IMR-90 (cell line): ENCODE results near the gene ZNF778. TPM values are rescaled to one million over a fixed set of nuclear protein-coding genes. Genes with fewer than 3 reads are reported as not detected.
"Not testable (repeated sequence)": the region's sequence is repeated elsewhere in the genome, so short reads cannot be mapped to it uniquely, and the experiment has no call there.

Source experiments
- ATAC-seq: fragments of 200-7000 bp; cut with Tn5 transposase; 2 replicates; pipeline ENCODE4 v1.9.1; 2020; ENCODE audit warnings: low read depth, mild to moderate bottlenecking, moderate library complexity
- BruUV-seq: library from RNA; stranded (reverse); fragments of 400-500 nt; replicated peaks from 2 replicates; lab custom pipeline; 2021; lab: Mats Ljungman, UMichigan
- CTCF ChIA-PET: fragments of 300-600 bp; formaldehyde crosslinking; extraction: SDS; loops from one replicate; lab custom pipeline; 2021; ENCODE audit warnings: antibody characterized with exemption; lab: Yijun Ruan, JAX
- POLR2A ChIA-PET: fragments of 300-600 bp; sonication (Branson Sonifier 250); formaldehyde crosslinking; loops from one replicate; lab custom pipeline; 2022; ENCODE audit warnings: antibody characterized with exemption; ENCODE audit not compliant: unreplicated experiment; lab: Charles Lee
- DNase-seq: peaks from one replicate; pipeline ENCODE4 v3.0.0; 2013
- H2AFZ ChIP-seq: replicated peaks from 2 replicates; pipeline ENCODE3; 2013; ENCODE audit warnings: low read length, mild to moderate bottlenecking; ENCODE audit not compliant: poor library complexity
- H2AK5ac ChIP-seq: 2 replicates; pipeline ENCODE4 v1.6.1; 2013; ENCODE audit warnings: low read depth, low read length, inconsistent platforms
- H2AK9ac ChIP-seq: replicated peaks from 2 replicates; pipeline ENCODE3; 2013; ENCODE audit warnings: mild to moderate bottlenecking, low read depth, low read length, moderate library complexity; ENCODE audit not compliant: poor library complexity
- H2BK120ac ChIP-seq: 2 replicates; pipeline ENCODE4 v1.6.1; 2013; ENCODE audit warnings: low read depth, low read length, inconsistent platforms
- H2BK15ac ChIP-seq: 3 replicates; pipeline ENCODE4 v1.6.1; 2013; ENCODE audit warnings: low read depth, low read length, inconsistent platforms
- H2BK20ac ChIP-seq: 2 replicates; pipeline ENCODE4 v1.6.1; 2013; ENCODE audit warnings: low read depth, mild to moderate bottlenecking, inconsistent platforms, low read length, moderate library complexity
- H2BK5ac ChIP-seq: 2 replicates; pipeline ENCODE4 v1.6.1; 2013; ENCODE audit warnings: mild to moderate bottlenecking, low read depth, low read length, inconsistent platforms; ENCODE audit not compliant: poor library complexity, severe bottlenecking
- H3K14ac ChIP-seq: replicated peaks from 2 replicates; pipeline ENCODE4 v1.6.1; 2013; ENCODE audit warnings: low read depth, low read length, inconsistent platforms
- H3K18ac ChIP-seq: 2 replicates; pipeline ENCODE4 v1.6.1; 2013; ENCODE audit warnings: low read depth, low read length, control low read depth
- H3K23ac ChIP-seq: 2 replicates; pipeline ENCODE4 v1.6.1; 2013; ENCODE audit warnings: low read depth, low read length, inconsistent platforms
- H3K27ac ChIP-seq: 2 replicates; pipeline ENCODE4 v1.5.1; 2013; ENCODE audit warnings: mild to moderate bottlenecking, control low read depth, low read length; ENCODE audit not compliant: insufficient read depth
- H3K27me3 ChIP-seq: 2 replicates; pipeline ENCODE4 v1.6.1; 2013; ENCODE audit warnings: low read length; ENCODE audit not compliant: control insufficient read depth, insufficient read depth
- H3K36me3 ChIP-seq: 2 replicates; pipeline ENCODE4 v1.6.1; 2013; ENCODE audit warnings: low read length, mixed read lengths; ENCODE audit not compliant: control insufficient read depth, insufficient read depth
- H3K4ac ChIP-seq: 2 replicates; pipeline ENCODE4 v1.6.1; 2013; ENCODE audit warnings: low read depth, low read length, inconsistent platforms
- H3K4me1 ChIP-seq: 2 replicates; pipeline ENCODE4 v1.6.1; 2013; ENCODE audit warnings: low read length, mixed read lengths; ENCODE audit not compliant: control insufficient read depth, insufficient read depth
- H3K4me2 ChIP-seq: 2 replicates; pipeline ENCODE4 v1.6.1; 2013; ENCODE audit warnings: low read depth, mild to moderate bottlenecking, control low read depth, low read length, moderate library complexity
- H3K4me3 ChIP-seq: 2 replicates; pipeline ENCODE4 v1.5.1; 2013; ENCODE audit warnings: low read depth, mild to moderate bottlenecking, control low read depth, low read length, moderate library complexity; ENCODE audit not compliant: insufficient read depth
- H3K56ac ChIP-seq: 2 replicates; pipeline ENCODE4 v1.6.1; 2013; ENCODE audit warnings: low read length, inconsistent platforms; ENCODE audit not compliant: insufficient read depth; ENCODE audit errors: extremely low read depth
- H3K79me1 ChIP-seq, 2 experiments: 2 replicates each; pipeline ENCODE4 v1.6.1; 2013; ENCODE audit warnings: low read length in 2 of 2, inconsistent platforms in 1 of 2, low read depth in 1 of 2
- H3K9ac ChIP-seq: 2 replicates; pipeline ENCODE4 v1.6.1; 2013; ENCODE audit warnings: low read depth, low read length, control low read depth
- H3K9me1 ChIP-seq: 2 replicates; pipeline ENCODE4 v1.6.1; 2013; ENCODE audit warnings: low read length, inconsistent platforms; ENCODE audit not compliant: insufficient read depth
- H3K9me3 ChIP-seq: 2 replicates; pipeline ENCODE4 v1.6.1; 2013; ENCODE audit warnings: low read length; ENCODE audit not compliant: control insufficient read depth, insufficient read depth
- H4K20me1 ChIP-seq: 2 replicates; pipeline ENCODE4 v1.6.1; 2013; ENCODE audit warnings: low read length, inconsistent platforms; ENCODE audit not compliant: insufficient read depth
- H4K5ac ChIP-seq: 2 replicates; pipeline ENCODE4 v1.6.1; 2013; ENCODE audit warnings: mild to moderate bottlenecking, low read depth, low read length, control low read depth
- H4K8ac ChIP-seq, 2 experiments: 2 replicates each; pipeline ENCODE4 v1.6.1; 2013; ENCODE audit warnings: low read depth in 2 of 2, low read length in 2 of 2, control low read depth in 1 of 2, inconsistent platforms in 1 of 2
- H4K91ac ChIP-seq: 2 replicates; pipeline ENCODE4 v1.6.1; 2013; ENCODE audit warnings: low read depth, low read length, inconsistent platforms; ENCODE audit not compliant: insufficient read depth
- WGBS, 2 experiments: methylation state at CpG; one replicate each; pipeline versions ENCODE4 v1.1.5 to v1.1.7; 2013; ENCODE audit warnings: missing lambda C conversion rate in 2 of 2; ENCODE audit not compliant: insufficient read length in 1 of 2; ENCODE audit errors: extremely low coverage in 2 of 2; 5-methylcytosine and 5-hydroxymethylcytosine counted together
- dilution Hi-C: fragments of 300-500 bp; cut with HindIII; formaldehyde crosslinking; loops from one replicate; pipeline ENCODE4 v1.14.3; 2018; ENCODE audit warnings: low sequenced_read_pairs; ENCODE audit not compliant: unreplicated experiment
- in situ Hi-C: fragments of 300-500 bp; cut with MboI; formaldehyde crosslinking; loops from 3 replicates; pipeline ENCODE4 v1.14.3; 2019; ENCODE audit warnings: low sequenced_read_pairs, inconsistent platforms, mixed read lengths
- intact Hi-C: fragments of 100-400 bp; cut with micrococcal nuclease; formaldehyde crosslinking; loops from 2 replicates; pipeline ENCODE4 v1.10.0; 2022
- polyA plus RNA-seq, 3 experiments: library from polyadenylated mRNA; depleted of rRNA; stranded (reverse); fragments of >200 nt; gene quantifications; 2 replicates each; pipeline ENCODE4 v1.2.3, GENCODE V29; 2012; ENCODE audit warnings: low replicate concordance in 1 of 3
- total RNA-seq: library from RNA; depleted of rRNA; stranded (reverse); fragments of >200 nt; gene quantifications from 2 replicates; pipeline ENCODE4 v1.2.3, GENCODE V29; 2012

Gene ZNF778
- total and polyA plus RNA-seq, 2 of the 4 experiments (the other 2 are of a cell fraction), result 5.6 to 9.9 TPM

- dilution Hi-C loops, H3K56ac ChIP-seq, POLR2A ChIA-PET, H2BK15ac ChIP-seq, H2BK120ac ChIP-seq, H2BK20ac ChIP-seq, H3K4ac ChIP-seq, H3K27ac ChIP-seq, H3K23ac ChIP-seq, H4K91ac ChIP-seq, intact Hi-C loops, H3K4me2 ChIP-seq, BruUV-seq, in situ Hi-C loops, H3K4me3 ChIP-seq, H2AK9ac ChIP-seq, H3K9me1 ChIP-seq, H3K9ac ChIP-seq, CTCF ChIA-PET, ATAC-seq, H3K27me3 ChIP-seq, DNase-seq, H3K18ac ChIP-seq, H2BK5ac ChIP-seq, H3K4me1 ChIP-seq, H4K5ac ChIP-seq, H4K8ac ChIP-seq, H3K14ac ChIP-seq, H2AFZ ChIP-seq, H2AK5ac ChIP-seq, H3K9me3 ChIP-seq: not testable (repeated sequence)
- Histone ChIP-seq H4K20me1 (peaks cover 25% of the 10 kb centered on the region), H3K79me1 (peaks cover 14 to 51% of the 10 kb centered on the region in 2 experiments), H3K36me3 (peaks cover 63% of the 10 kb centered on the region)
- no CpG with 5 or more reads among the region's 15 CpGs for WGBS, 2 experiments
Observed at GRCh38 chr16:89267746-89268145, 50.2 kb downstream of the ZNF778 start.
